GM12872 (cell line): ENCODE measurements around the gene TINCR.

Experiments
- CTCF ChIP-seq: IDR thresholded peaks from 3 replicates; pipeline ENCODE4 v1.5.1; 2011; ENCODE audit warnings: low read depth, mild to moderate bottlenecking, low read length, moderate library complexity; ENCODE audit not compliant: insufficient read depth

The TINCR gene

GRCh38 chr19:5588441-5588840, 20.7 kb upstream of the TINCR start:
- TF ChIP-seq CTCF: no peak

GRCh38 chr19:5587661-5588060, 19.9 kb upstream of the TINCR start:
- TF ChIP-seq CTCF: no peak

GRCh38 chr19:5587071-5587455, 19.3 kb upstream of the TINCR start:
- TF ChIP-seq CTCF: no peak

- TF ChIP-seq CTCF: no peak
Measured at GRCh38 chr19:5586300-5587070, 18.7 kb upstream of the TINCR start.

GRCh38 chr19:5585461-5586299, 17.9 kb upstream of the TINCR start:
- TF ChIP-seq CTCF: no peak

- no peak for TF ChIP-seq CTCF
Measured at GRCh38 chr19:5580161-5580571, 12.4 kb upstream of the TINCR start.

GRCh38 chr19:5579697-5580096, 11.9 kb upstream of the TINCR start:
- no peak for TF ChIP-seq CTCF
